HG02938 (cell line): ENCODE results near the gene KRT71.

Experiments used
- ATAC-seq: cut with Tn5 transposase; IDR thresholded peaks from one replicate; pipeline ENCODE4 v1.9.1; 2021; ENCODE audit warnings: mild to moderate bottlenecking, moderate library complexity; ENCODE audit not compliant: unreplicated experiment

KRT71 gene

GRCh38 chr12:52577316-52577715 lies 24.4 kb upstream of the KRT71 start:
- no peak for ATAC-seq

GRCh38 chr12:52575948-52576347 lies 23.0 kb upstream of the KRT71 start:
- no peak for ATAC-seq

GRCh38 chr12:52575256-52575655 lies 22.3 kb upstream of the KRT71 start:
- ATAC-seq, result no peak

- ATAC-seq, result no peak
These were observed 20.8 kb upstream of the KRT71 start, which contains the start of gene KRT74 for GRCh38 chr12:52573743-52574142. Gene KRT74 (minus strand): TSS chr12:52573843. CDS start chr12:52573777, 66 bp downstream.

DNA sequence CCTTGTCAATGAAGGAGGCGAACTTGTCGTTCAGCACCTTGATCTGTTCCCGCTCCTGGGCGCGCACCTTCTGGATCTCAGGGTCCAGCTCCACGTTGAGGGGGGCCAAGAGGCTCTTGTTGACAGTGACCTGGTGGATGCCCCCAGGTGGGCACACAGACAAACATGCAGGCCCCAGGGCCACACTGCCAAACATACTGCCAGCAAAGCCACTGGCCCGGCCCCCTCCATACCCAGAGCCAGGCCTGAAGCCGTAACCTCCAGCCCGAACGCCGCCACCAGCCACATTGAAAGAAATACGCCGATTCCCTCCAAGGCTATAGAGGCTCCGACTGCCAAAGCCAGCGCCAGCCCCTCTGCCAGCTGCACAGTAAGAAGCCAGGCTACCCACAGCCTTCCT lies 20.4 kb upstream of the KRT71 start:
- no peak for ATAC-seq

GRCh38 chr12:52570511-52570910 lies 17.6 kb upstream of the KRT71 start:
- no peak for ATAC-seq

DNA sequence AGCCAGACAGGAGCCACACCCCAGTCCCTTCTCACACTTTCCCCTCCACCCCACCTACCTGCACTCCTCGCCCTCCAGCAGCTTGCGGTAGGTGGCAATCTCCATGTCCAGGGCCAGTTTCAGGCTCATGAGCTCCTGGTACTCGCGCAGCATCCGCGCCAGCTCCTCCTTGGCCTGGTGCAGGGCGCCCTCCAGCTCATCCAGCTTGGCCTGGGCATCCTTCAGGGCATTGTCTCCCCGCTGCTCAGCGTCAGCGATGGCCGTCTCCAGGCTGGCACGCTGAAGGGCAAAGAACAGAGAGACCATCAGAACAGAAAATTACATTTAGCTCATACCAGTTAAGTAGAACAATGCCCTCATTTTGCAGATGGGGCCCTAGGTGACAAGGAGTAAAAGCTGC lies 15.2 kb upstream of the KRT71 start:
- no peak for ATAC-seq

- ATAC-seq, result no peak
These were observed 13.9 kb upstream of the KRT71 start for GRCh38 chr12:52566847-52567291.

- ATAC-seq, result no peak
These were observed 11.6 kb upstream of the KRT71 start for GRCh38 chr12:52564582-52564981.

DNA sequence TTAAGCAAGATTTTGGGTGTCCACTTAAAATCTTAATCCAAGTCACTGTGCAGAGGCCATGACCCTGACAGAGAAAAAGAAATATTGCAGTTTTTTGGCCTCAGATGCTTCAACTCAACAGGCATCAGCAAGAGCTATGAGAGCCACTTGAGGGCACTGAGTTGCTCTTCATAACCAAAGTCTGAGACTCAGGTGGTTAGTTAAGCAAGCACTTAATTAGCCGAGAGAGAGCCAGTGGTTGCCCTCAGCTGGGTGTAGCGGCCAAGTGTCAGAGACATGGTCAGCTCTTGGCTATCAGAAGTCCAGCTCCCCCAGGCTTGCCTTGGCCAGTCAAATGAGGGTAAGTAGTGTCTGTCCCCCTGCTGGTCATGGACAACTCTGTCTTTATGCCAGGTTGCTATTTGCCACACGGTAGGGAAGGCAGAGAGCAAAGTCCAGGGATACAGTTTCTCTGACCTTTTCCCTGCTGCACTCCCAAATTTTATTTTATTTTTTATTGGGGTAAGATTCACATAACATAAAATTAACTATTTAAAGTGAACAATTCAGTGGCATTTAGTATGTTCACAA lies 9.0 kb upstream of the KRT71 start:
- no peak for ATAC-seq

DNA sequence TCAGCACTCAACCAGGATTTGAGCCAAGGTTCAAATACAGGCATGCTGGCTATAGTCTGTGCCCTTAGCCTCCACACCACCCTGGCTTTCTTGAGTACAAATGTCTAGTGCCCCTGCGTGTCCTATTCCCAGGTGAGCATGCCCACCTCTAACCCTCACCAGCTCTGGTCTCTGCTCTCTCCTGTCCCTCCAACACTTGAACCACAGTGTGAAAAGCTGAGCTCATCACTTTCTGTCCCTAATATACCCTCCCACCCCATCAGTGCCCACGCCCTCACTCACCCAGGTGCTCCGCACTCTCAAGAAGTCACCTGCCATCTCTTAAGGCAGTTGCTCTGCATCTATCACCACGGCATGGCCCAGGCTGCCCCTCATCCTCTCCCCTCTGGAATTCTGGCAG lies 7.0 kb upstream of the KRT71 start:
- ATAC-seq, result no peak

DNA sequence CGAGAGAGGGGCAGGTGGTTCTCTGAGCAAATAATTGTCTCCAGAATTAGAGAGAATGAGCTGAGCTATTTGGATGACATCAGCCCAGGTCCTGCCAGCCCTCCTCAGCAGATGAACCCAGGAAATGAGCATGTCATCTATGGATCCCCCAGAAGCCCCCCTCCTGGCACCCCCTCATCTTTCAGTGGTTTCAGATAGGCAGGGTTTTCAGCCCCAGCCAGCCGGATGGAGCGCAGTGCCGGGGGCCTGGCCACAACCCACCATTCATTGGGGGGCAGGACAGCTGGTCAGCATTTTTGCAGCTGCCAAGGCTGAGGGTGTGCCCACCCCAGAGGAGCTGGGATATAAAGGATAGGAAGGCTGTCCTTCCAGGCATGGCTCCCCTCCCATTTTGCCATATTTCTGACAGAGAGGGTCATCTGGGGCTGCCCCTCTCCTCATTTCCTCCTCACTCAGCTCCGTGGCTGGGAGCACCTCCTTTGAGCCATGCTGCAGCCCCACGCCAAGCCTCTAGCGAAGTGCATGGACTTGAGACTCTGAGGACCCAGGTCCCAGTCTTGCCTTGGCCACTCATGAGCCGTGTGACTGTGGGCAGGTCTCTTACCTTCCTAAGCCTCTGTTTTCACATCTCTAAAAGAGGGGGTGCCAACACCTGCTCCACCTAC lies 6.0 kb upstream of the KRT71 start:
- no peak for ATAC-seq

- no peak for ATAC-seq
These were observed 4.5 kb upstream of the KRT71 start for GRCh38 chr12:52557476-52557875.

DNA sequence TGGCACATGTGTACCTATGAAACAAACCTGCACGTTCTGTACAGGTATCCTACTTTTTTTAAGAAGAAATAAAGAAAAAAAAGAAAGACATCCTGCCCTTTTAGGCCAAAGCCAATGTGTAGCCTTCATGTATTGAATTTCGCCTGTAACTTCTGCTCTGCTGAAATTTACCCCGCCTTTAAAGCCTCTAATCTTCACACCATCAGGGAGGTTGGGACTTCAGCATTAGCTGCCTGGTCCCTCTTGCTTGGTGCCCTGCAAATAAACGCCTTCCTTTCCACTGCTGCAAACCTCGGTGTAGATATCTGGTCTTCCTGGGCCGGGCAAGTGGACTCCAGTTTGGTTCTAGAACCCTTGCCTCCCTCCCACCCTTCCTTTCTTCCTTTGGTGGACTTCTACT lies 2.6 kb upstream of the KRT71 start:
- ATAC-seq, result no peak

- ATAC-seq, result no peak
These were observed 890 bp downstream of the KRT71 start for GRCh38 chr12:52552055-52552454.

DNA sequence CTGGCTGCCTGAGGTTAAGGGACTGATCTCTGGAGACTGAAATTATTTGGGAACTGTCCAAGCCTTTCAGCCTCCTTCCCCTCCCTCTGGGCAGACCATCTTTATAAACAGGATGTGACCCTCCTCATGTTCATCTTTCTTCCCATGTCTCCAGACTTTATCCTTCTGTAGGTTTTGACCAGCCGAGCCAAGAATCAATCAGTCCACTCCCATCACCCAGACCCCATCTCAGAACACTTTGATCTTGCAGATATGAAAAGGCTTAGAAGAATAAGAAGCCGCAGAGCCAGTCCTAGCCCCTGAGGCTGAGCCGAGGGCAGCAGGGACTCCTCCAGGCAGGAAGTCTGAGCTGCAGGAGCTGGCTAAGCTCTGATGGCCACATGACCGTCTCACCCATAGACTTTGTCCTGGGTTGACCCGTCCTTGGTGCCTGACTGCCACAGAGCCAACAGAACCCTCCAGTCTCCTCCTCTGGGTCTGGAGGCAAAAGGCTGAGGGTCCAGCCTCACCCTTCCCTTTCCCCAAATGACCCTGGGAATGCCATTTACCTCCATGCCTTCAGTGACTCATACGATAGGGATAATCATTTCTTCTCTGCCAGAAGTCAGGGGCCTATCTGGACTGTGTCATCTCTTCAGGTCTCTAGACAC lies 1.6 kb downstream of the KRT71 start:
- ATAC-seq, result no peak

DNA sequence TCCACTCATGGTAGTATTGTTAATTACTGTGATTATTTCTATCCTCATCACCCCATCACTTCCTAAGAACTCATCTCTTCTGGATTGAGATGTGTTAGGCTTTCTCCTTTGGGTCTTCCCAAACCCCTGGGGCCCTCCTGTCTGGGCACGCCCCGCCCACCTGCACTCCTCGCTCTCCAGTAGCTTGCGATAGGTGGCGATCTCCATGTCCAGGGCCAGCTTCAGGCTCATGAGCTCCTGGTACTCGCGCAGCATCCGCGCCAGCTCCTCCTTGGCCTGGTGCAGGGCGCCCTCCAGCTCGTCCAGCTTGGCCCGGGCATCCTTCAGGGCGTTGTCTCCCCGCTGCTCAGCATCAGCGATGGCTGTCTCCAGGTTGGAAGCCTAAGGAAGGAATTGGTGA lies 6.8 kb downstream of the KRT71 start:
- ATAC-seq, result no peak

GRCh38 chr12:52543985-52544883 lies 8.7 kb downstream of the KRT71 start:
- no peak for ATAC-seq

DNA sequence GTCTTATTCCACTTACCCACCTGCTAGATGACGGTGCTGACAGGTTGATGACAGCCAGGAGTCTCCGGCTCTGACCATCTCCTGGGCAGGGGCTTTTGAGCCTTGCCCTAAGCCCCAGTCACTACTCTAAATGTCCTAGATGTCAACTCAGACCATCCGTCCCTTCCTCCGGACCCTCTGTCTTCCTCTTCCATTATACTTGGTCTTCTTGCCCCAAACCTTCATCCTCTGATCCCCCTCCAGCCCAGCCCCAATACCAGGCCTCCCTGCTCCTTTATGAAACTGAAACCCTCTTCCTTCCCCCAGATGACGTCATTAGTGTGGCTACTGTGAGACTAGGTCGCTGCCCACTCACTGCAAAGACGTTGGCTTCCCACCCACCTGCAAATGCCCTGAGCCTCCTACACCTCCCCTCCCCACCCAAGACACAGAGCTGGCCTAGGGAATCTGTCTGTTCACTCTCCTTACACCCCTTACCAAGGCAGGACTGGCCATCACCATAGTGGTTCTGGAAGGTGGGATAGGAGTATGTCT lies 10.1 kb downstream of the KRT71 start:
- no peak for ATAC-seq

- no peak for ATAC-seq
These were observed 10.8 kb downstream of the KRT71 start for GRCh38 chr12:52542157-52542556.

DNA sequence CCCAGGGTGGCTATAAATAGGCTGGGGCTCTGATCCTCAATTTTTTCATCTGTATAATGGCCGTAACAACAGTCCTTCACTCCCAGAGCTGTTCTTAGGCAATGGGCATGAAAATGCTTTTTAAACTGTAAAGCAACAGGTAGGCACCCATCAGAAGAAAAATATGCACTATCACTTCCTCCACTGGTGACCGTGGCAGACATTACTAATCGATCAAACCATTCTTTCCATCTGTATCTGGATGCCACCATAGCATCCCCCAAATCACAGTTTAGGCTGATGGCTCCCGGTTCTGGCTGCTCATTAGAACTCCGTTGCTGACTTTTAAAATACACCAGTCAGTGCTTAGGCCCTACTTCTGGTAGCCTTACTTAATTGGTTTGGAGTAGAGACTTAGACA lies 11.2 kb downstream of the KRT71 start:
- no peak for ATAC-seq
